AG04449 (cell line): ENCODE measurements around the gene SELENON.
"Not testable (repeated sequence)": the region's sequence is repeated elsewhere in the genome, so short reads cannot be mapped to it uniquely, and the experiment has no call there.

Source experiments
- CTCF ChIA-PET: fragments of 350-600 bp; formaldehyde crosslinking; extraction: SDS; loops from one replicate; lab custom pipeline; 2021; ENCODE audit warnings: antibody characterized with exemption; lab: Yijun Ruan, JAX
- POLR2A ChIA-PET: fragments of 400-600, 350-600 bp; formaldehyde crosslinking; extraction: SDS; loops from one replicate; lab custom pipeline; 2020; ENCODE audit warnings: antibody characterized with exemption, inconsistent platforms; lab: Yijun Ruan, JAX
- DNase-seq: peaks from one replicate; pipeline ENCODE4 v3.0.0-alpha.2; 2010; ENCODE audit warnings: low read depth, low spot score
- H3K4me3 ChIP-seq: 2 replicates; pipeline ENCODE4 v1.5.1; 2011; ENCODE audit warnings: low read depth, mild to moderate bottlenecking, control low read depth, low read length
- CTCF ChIP-seq: IDR thresholded peaks from one replicate; pipeline ENCODE4 v1.5.1; 2011; ENCODE audit warnings: mild to moderate bottlenecking, moderate library complexity, low read length, control low read depth, inconsistent platforms; ENCODE audit not compliant: insufficient read depth; ENCODE audit errors: missing control alignments

Gene SELENON

GRCh38 chr1:25833158-25833557 is 33.2 kb downstream of the SELENON start:
- ChIA-PET POLR2A (no interaction called here), CTCF (interaction anchor here (1.3 to 2.7 kb wide), 2 partner anchors 11 kb away, joined by 3 to 17 read pairs; no protein-coding TSS in a partner anchor)
- no peak overlapping the region for H3K4me3 ChIP-seq
- no peak for TF ChIP-seq CTCF
- DNase-seq, result no peak

- DNase-seq, result no peak
- ChIA-PET POLR2A (no interaction called here), CTCF (interaction anchor here (1.1 to 1.3 kb wide), 2 partner anchors 61 to 170 kb away, joined by 3 read pairs; no protein-coding TSS in a partner anchor)
- no peak for TF ChIP-seq CTCF
- H3K4me3 ChIP-seq, result no peak overlapping the region
Observed at GRCh38 chr1:25834894-25835293, 34.9 kb downstream of the SELENON start.

GRCh38 chr1:25836695-25837094 is 36.7 kb downstream of the SELENON start:
- H3K4me3 ChIP-seq, result no peak overlapping the region
- ChIA-PET POLR2A (no interaction called here), CTCF (interaction anchor here (1.0 to 1.5 kb wide), 9 partner anchors 8 to 308 kb away, joined by 3 to 7 read pairs (median 3); no protein-coding TSS in a partner anchor)
- no peak for DNase-seq
- TF ChIP-seq CTCF, result no peak

- peak; percentile 27 for TF ChIP-seq CTCF
- H3K4me3 ChIP-seq, result no peak overlapping the region
- ChIA-PET POLR2A (interaction anchor here (0.6 kb wide), 1 partner anchor 443 kb away, joined by 3 read pairs; no protein-coding TSS in a partner anchor), CTCF (interaction anchor here (1.0 to 1.5 kb wide), 9 partner anchors 8 to 307 kb away, joined by 3 to 7 read pairs (median 3); no protein-coding TSS in a partner anchor)
- no peak for DNase-seq
Observed at GRCh38 chr1:25837262-25837875, 37.4 kb downstream of the SELENON start.

- DNase-seq, H3K4me3 ChIP-seq, POLR2A ChIA-PET: not testable (repeated sequence)
- CTCF ChIA-PET, result interaction anchor here (0.7 to 1.9 kb wide), 6 partner anchors 9 to 158 kb away, joined by 3 to 4 read pairs (median 4); partner anchors contain the start of genes PAFAH2 and PAQR7
Observed at GRCh38 chr1:25839808-25840207, 39.8 kb downstream of the SELENON start.

- TF ChIP-seq CTCF, result no peak
- ChIA-PET POLR2A (no interaction called here), CTCF (interaction anchor here (1.3 kb wide), 1 partner anchor 10 kb away, joined by 3 read pairs; no protein-coding TSS in a partner anchor)
- no peak for DNase-seq
- H3K4me3 ChIP-seq, result no peak overlapping the region
Observed at GRCh38 chr1:25843483-25843882, 43.5 kb downstream of the SELENON start.
